ENCODE data around the gene ZNF326. TPM values are rescaled to one million over a fixed set of nuclear protein-coding genes. Genes with fewer than 3 reads are reported as not detected.

ZNF326 gene
- polyA plus RNA-seq, 1 of the 3 experiments (the other 2 are of a cell fraction), result 16.4 TPM

DNA sequence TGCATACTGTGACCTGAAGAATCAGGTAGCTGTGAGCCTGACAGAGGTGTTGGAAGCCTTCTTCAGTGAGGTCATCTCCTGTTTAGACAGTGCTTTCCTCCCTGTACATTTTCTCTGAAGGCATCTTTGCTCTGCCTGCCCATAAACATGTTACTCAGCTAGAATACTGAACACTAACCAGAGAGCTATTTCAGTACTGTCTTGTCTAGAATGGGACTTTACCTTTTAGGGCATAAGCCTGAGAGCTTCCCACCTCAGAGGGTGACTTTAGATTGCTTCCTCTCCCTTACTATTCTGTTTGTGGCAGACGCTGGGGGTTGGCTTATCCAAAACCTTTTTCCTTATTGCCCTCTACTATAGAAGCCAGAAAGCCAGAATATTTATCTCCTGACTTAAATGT lies 23.3 kb upstream of the ZNF326 start:
- CTCF ChIA-PET, result interaction anchor here (1.0 to 1.8 kb wide), 4 partner anchors 16 to 178 kb away, joined by 4 to 7 read pairs (median 4); no protein-coding TSS in a partner anchor
- POLR2A ChIA-PET, result no interaction called here

GRCh38 chr1:89972024-89972423 lies 22.9 kb upstream of the ZNF326 start:
- H3K27ac ChIP-seq (ENCODE audit: low read depth in 2 of 2, low read length in 1 of 2), result no peak overlapping the region
- H3K79me2 ChIP-seq (ENCODE audit: insufficient read depth), result no peaks in the 10 kb centered on the region
- H2AFZ ChIP-seq (ENCODE audit: low read depth), result no peak overlapping the region
- peaks cover 0 to 6% of the 10 kb centered on the region in 2 experiments; a peak in 2 of 4 replicates for H3K4me1 ChIP-seq (ENCODE audit: control insufficient read depth in 1 of 2, insufficient read depth in 2 of 2, low read depth in 1 of 2, low read length in 1 of 2)
- ChIA-PET POLR2A (no interaction called here), CTCF (interaction anchor here (1.4 to 1.8 kb wide), 3 partner anchors 16 to 178 kb away, joined by 4 to 7 read pairs (median 5); no protein-coding TSS in a partner anchor)
- H3F3A ChIP-seq (replicated peaks; ENCODE audit: insufficient read depth), result no peaks in the 10 kb centered on the region
- TF ChIP-seq RAD21 (IDR thresholded peaks at IDR 0.05; ENCODE audit: low read length) (no peak), NFIC (IDR thresholded peaks at IDR 0.05; ENCODE audit: borderline replicate concordance) (no peak), USF2 (IDR thresholded peaks at IDR 0.05; ENCODE audit: borderline replicate concordance, low read depth, low read length) (no peak), FOXM1 (IDR thresholded peaks at IDR 0.05; ENCODE audit: low read depth) (no peak), FOXJ3 (CRISPR knock-in tag; IDR thresholded peaks at IDR 0.05) (no peak), MXI1 (IDR thresholded peaks at IDR 0.05; ENCODE audit: low read depth, low read length) (no peak), CHD2 (IDR thresholded peaks at IDR 0.05; ENCODE audit: low read length, partially characterized antibody) (no peak), SMC3 (IDR thresholded peaks at IDR 0.05; ENCODE audit: low read depth, low read length) (no peak), NRF1 (IDR thresholded peaks at IDR 0.05; ENCODE audit: low read depth, low read length) (no peak), TCF12 (IDR thresholded peaks at IDR 0.05) (no peak), RFX5 (IDR thresholded peaks at IDR 0.05; ENCODE audit: low read length) (no peak), FOSL2 (IDR thresholded peaks at IDR 0.05; ENCODE audit: borderline replicate concordance, low read depth) (no peak), YY1 (IDR thresholded peaks at IDR 0.05; ENCODE audit: low read depth) (no peak)
- TF ChIP-seq, protein P1, sequence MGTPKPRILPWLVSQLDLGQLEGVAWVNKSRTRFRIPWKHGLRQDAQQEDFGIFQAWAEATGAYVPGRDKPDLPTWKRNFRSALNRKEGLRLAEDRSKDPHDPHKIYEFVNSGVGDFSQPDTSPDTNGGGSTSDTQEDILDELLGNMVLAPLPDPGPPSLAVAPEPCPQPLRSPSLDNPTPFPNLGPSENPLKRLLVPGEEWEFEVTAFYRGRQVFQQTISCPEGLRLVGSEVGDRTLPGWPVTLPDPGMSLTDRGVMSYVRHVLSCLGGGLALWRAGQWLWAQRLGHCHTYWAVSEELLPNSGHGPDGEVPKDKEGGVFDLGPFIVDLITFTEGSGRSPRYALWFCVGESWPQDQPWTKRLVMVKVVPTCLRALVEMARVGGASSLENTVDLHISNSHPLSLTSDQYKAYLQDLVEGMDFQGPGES (IDR thresholded peaks at IDR 0.05; ENCODE audit: low read depth, low read length), result no peak
- H3K36me3 ChIP-seq (replicated peaks in 1 of 2; ENCODE audit: control insufficient read depth in 1 of 2, insufficient read depth in 2 of 2, low read length in 1 of 2), result no peaks in the 10 kb centered on the region
- H3K9me3 ChIP-seq, result no peaks in the 10 kb centered on the region
- no peaks in the 10 kb centered on the region for H4K20me1 ChIP-seq (ENCODE audit: insufficient read depth)
- no peak overlapping the region for H3K4me2 ChIP-seq
- H3K4me3 ChIP-seq (ENCODE audit: low read depth in 2 of 2, low read length in 1 of 2), result no peak overlapping the region
- no peaks in the 10 kb centered on the region for H3K9me2 ChIP-seq
- no peak overlapping the region for H3K9ac ChIP-seq
- no peak for DNase-seq
- no peaks in the 10 kb centered on the region for H3K27me3 ChIP-seq (ENCODE audit: insufficient read depth)

More for the DNA sequence above, 23.3 kb upstream of the ZNF326 start:
- Histone ChIP-seq H3K9me3 (no peaks in the 10 kb centered on the region), H3K9ac (no peak overlapping the region), H3K4me3 (ENCODE audit: low read depth in 2 of 2, low read length in 1 of 2) (no peak overlapping the region), H3K4me1 (ENCODE audit: control insufficient read depth in 1 of 2, insufficient read depth in 2 of 2, low read depth in 1 of 2, low read length in 1 of 2) (peaks cover 0 to 6% of the 10 kb centered on the region in 2 experiments; a peak in 2 of 4 replicates), H3K9me2 (no peaks in the 10 kb centered on the region), H2AFZ (ENCODE audit: low read depth) (no peak overlapping the region), H3K27ac (ENCODE audit: low read depth in 2 of 2, low read length in 1 of 2) (no peak overlapping the region), H4K20me1 (ENCODE audit: insufficient read depth) (no peaks in the 10 kb centered on the region), H3F3A (replicated peaks; ENCODE audit: insufficient read depth) (no peaks in the 10 kb centered on the region), H3K36me3 (replicated peaks in 1 of 2; ENCODE audit: control insufficient read depth in 1 of 2, insufficient read depth in 2 of 2, low read length in 1 of 2) (no peaks in the 10 kb centered on the region), H3K4me2 (no peak overlapping the region), H3K79me2 (ENCODE audit: insufficient read depth) (no peaks in the 10 kb centered on the region), H3K27me3 (ENCODE audit: insufficient read depth) (no peaks in the 10 kb centered on the region)
- DNase-seq, result no peak
- TF ChIP-seq ELF1 (IDR thresholded peaks at IDR 0.05), result no peak
- no peak for TF ChIP-seq FOXJ3 (CRISPR knock-in tag; IDR thresholded peaks at IDR 0.05)
- TF ChIP-seq MXI1 (IDR thresholded peaks at IDR 0.05; ENCODE audit: low read depth, low read length), result no peak
- TF ChIP-seq, protein P2, sequence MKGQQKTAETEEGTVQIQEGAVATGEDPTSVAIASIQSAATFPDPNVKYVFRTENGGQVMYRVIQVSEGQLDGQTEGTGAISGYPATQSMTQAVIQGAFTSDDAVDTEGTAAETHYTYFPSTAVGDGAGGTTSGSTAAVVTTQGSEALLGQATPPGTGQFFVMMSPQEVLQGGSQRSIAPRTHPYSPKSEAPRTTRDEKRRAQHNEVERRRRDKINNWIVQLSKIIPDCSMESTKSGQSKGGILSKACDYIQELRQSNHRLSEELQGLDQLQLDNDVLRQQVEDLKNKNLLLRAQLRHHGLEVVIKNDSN (IDR thresholded peaks at IDR 0.05; ENCODE audit: borderline replicate concordance, low read depth), result no peak
- 92% methylated on average over 1 of the region's 1 CpG for WGBS (ENCODE audit: low lambda C conversion rate)
